ENCODE results near the gene VWA8.

DNA sequence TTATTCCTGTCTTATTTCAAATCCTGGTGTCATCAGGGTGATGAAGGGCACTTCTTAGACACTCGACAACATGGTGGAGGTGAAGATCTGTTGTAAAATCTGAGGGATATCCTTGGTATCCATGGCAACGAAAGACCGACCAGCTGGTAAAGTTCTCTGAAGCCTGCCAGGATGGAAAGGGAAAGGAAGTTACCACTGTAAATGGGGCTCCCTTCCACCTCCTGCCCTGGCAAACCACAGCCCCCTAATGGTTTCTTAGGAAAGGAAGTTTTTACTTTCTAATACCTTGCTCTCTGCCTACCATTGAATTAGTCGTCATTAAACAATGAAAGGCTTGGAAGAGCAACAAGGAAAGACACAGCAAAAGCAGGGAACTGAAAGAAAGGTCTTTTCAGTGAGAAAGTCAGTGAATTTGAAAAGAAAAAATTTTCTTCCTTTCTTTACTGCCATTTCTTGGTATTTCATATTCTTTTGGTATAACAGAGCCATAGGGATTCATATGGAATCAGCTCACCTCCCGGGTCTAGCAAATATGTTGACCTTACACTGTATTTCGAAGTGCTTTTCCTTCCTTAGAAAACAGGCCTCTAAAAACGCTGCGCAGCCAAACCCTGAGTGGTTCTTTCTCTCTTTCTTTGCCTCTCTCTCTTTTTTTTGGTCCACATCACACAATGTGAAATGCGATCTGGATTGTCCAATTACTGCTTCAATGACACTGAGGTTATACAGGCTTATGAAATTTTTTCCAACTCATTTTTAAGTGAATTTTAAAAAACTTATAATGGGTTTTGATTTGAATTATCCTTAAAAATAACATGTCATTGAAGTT is 392.6 kb downstream of the VWA8 start:
- TF ChIP-seq, protein P1, sequence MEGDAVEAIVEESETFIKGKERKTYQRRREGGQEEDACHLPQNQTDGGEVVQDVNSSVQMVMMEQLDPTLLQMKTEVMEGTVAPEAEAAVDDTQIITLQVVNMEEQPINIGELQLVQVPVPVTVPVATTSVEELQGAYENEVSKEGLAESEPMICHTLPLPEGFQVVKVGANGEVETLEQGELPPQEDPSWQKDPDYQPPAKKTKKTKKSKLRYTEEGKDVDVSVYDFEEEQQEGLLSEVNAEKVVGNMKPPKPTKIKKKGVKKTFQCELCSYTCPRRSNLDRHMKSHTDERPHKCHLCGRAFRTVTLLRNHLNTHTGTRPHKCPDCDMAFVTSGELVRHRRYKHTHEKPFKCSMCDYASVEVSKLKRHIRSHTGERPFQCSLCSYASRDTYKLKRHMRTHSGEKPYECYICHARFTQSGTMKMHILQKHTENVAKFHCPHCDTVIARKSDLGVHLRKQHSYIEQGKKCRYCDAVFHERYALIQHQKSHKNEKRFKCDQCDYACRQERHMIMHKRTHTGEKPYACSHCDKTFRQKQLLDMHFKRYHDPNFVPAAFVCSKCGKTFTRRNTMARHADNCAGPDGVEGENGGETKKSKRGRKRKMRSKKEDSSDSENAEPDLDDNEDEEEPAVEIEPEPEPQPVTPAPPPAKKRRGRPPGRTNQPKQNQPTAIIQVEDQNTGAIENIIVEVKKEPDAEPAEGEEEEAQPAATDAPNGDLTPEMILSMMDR (IDR thresholded peaks at IDR 0.05): no peak
- TF ChIP-seq POLR2A (IDR thresholded peaks at IDR 0.05): no peak

Data from thyroid gland (tissue), 4 donors.